GM12872 (cell line): ENCODE results near the gene OR2W3.

Experiments used
- CTCF ChIP-seq: IDR thresholded peaks from 3 replicates; pipeline ENCODE4 v1.5.1; 2011; ENCODE audit warnings: low read depth, mild to moderate bottlenecking, low read length, moderate library complexity; ENCODE audit not compliant: insufficient read depth

Gene OR2W3

GRCh38 chr1:247895163-247895637 is at the start of gene OR2W3:
TSS of gene OR2W3 (plus strand) at chr1:247895587. CDS start at chr1:247895587, 0 bp downstream.
- no peak for TF ChIP-seq CTCF

GRCh38 chr1:247845693-247846017 is 49.7 kb upstream of the OR2W3 start:
- TF ChIP-seq CTCF = no peak

DNA sequence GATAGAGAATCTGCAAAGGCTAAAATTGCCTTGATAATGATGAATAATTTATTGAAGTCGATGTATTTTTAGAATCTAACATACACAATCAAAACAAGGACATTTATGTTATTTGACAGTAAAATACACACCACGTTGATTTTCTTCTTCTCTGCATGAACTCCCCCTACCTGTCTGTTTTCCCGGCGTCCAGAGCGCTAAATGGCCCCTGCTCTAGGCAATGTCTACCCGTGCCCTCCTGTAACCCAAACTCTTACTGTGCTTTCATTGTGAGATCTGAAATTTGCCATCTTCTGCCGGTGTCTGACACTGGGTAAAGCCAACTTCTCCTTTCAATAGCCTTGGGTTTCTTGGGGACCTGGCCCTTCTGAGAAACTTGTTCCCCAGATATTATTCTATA is 47.0 kb upstream of the OR2W3 start:
- no peak for TF ChIP-seq CTCF

DNA sequence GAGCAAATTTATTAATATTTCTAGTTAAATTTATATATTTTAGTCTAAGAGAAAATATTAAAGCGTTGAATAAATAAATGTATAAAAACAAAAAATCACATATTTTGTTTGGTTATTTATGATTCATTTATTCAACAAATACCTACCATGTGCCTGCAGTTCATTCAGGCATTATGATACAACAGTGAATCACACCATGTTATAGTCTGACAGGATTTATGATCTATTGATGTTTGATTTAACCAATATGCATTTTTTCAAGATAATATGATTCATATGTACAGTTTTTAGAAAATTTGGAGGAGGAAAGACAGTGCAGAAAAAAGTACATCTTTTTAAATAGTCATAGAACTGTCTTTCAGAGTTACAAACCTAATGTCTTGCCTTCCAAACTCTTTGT is 45.8 kb upstream of the OR2W3 start:
- no peak for TF ChIP-seq CTCF

DNA sequence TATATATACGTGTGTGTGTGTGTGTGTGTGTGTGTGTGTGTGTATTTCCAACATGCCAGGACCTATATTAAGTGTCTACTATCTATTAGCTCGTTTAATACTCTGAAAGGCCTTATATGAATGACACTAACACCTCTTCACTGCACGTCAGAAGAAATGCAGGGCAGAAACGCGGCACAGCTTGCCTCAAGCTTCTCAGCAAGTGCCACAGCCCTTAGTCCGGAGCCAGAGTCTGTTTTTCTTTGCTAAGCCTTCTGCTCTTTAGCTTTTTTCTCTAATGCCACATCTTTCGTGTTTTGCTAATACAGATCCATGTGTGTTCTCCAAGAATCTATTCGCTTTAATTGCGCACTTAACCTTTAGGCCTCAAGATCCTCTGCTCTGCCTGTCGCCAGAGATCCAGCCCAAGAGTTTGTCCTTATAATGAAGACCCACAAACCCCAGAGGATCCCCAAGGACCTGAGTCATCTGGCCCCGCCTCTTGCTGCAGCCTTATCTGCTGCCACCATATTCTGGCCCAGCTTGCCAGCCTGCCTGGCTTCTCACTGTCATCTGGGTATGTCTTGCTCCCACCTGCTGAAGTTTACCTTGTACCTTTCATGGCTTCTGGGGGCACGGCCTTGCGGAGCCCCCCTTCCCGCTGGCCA is 40.4 kb upstream of the OR2W3 start:
- TF ChIP-seq CTCF = no peak

DNA sequence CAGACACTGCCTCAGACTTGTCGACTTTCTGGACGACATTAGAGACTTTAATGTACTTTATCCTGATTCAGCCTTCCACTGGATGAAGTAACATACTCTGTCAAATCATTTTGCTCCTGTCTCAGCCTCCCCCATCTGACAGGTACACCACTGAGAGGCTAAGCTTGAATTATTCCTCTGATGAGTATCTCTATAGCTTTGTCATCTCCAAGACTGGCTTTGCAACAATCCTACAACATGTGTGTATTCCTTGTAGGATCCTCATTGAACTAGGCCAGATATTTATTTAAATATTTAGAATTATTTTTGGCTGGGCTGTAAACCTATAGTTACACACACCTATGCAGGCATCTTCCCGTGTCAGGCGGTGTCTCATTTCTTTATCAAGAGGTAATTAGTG is 39.5 kb upstream of the OR2W3 start:
- TF ChIP-seq CTCF = no peak

DNA sequence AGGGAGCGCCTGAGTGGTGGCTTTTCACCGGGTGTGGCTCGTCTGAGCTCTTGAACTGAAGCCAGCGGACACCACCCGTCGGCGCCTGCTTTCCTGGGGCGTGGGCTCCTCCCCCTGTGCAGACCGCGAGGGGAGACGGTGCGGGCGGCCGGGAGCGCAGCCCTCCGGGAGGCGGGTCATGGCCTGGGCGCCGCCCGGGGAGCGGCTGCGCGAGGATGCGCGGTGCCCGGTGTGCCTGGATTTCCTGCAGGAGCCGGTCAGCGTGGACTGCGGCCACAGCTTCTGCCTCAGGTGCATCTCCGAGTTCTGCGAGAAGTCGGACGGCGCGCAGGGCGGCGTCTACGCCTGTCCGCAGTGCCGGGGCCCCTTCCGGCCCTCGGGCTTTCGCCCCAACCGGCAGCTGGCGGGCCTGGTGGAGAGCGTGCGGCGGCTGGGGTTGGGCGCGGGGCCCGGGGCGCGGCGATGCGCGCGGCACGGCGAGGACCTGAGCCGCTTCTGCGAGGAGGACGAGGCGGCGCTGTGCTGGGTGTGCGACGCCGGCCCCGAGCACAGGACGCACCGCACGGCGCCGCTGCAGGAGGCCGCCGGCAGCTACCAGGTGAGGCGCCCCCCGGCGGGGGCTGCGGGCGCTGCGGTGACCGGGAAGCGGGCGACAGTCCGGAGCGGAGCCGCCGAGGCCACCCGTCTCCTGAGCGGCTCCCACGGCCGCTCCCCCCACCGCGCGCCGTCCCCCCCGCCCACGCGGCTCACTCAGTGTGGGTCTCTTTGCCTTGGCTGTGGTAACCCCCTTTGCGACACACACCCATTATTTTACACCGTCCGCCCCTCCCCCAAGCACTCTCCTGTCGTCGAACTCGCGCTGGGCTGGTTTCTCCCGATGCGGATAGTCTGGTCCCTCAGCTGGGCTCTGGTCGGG is 38.1 kb upstream of the OR2W3 start, which contains the start of gene TRIM58:
TRIM58 (plus strand) TSS at position 119 of the 916 bp plus-strand sequence; CDS start at position 179, 60 bp downstream.
- TF ChIP-seq CTCF = no peak
